GM18511 (cell line): ENCODE measurements around the gene CARD8.
A peak's percentile ranks its signal among the peaks of the same experiment; 100 is the strongest.

Experiments used
- ATAC-seq: cut with Tn5 transposase; IDR thresholded peaks from one replicate; pipeline ENCODE4 v1.9.1; 2021; ENCODE audit warnings: mild to moderate bottlenecking, moderate library complexity; ENCODE audit not compliant: unreplicated experiment

Gene CARD8

GRCh38 chr19:48213959-48214358 is 41.8 kb downstream of the CARD8 start:
- no peak for ATAC-seq

- ATAC-seq, result no peak
Observed at GRCh38 chr19:48210005-48210404, 45.7 kb downstream of the CARD8 start.

GRCh38 chr19:48206397-48207093 is 49.2 kb downstream of the CARD8 start:
- ATAC-seq, result no peak

- peak; percentile 99 for ATAC-seq
Observed at GRCh38 chr19:48203794-48204628, 51.7 kb downstream of the CARD8 start.

- no peak for ATAC-seq
Observed at GRCh38 chr19:48203222-48203793, 52.4 kb downstream of the CARD8 start.

- no peak for ATAC-seq
Observed at GRCh38 chr19:48196933-48197665, 58.6 kb downstream of the CARD8 start.

GRCh38 chr19:48196321-48196763 is 59.4 kb downstream of the CARD8 start:
- no peak for ATAC-seq

GRCh38 chr19:48194844-48195830 is 60.6 kb downstream of the CARD8 start:
- no peak for ATAC-seq

- ATAC-seq, result no peak
Observed at GRCh38 chr19:48194041-48194843, 61.5 kb downstream of the CARD8 start.

GRCh38 chr19:48192750-48193149 is 63.0 kb downstream of the CARD8 start:
- ATAC-seq, result no peak

GRCh38 chr19:48190885-48191284 is 64.8 kb downstream of the CARD8 start:
- ATAC-seq, result no peak

GRCh38 chr19:48190288-48190884 is 65.3 kb downstream of the CARD8 start:
- no peak for ATAC-seq

- ATAC-seq, result peak; percentile 65
Observed at GRCh38 chr19:48186541-48186991, 69.1 kb downstream of the CARD8 start.

GRCh38 chr19:48186015-48186414 is 69.7 kb downstream of the CARD8 start:
- ATAC-seq, result peak; percentile 50

- ATAC-seq, result no peak
Observed at GRCh38 chr19:48183356-48183755, 72.4 kb downstream of the CARD8 start.

- no peak for ATAC-seq
Observed at GRCh38 chr19:48182434-48182833, 73.3 kb downstream of the CARD8 start.

- ATAC-seq, result no peak
Observed at GRCh38 chr19:48181505-48181904, 74.2 kb downstream of the CARD8 start.

- no peak for ATAC-seq
Observed at GRCh38 chr19:48176226-48176625, 79.5 kb downstream of the CARD8 start.

- ATAC-seq, result no peak
Observed at GRCh38 chr19:48175578-48175977, 80.1 kb downstream of the CARD8 start.
